GM06990 (cell line): ENCODE measurements around the gene LRRC15.

Source experiments
- DNase-seq: peaks from one replicate; pipeline ENCODE4 v3.0.0-alpha.2; 2011; ENCODE audit not compliant: insufficient read length; ENCODE audit errors: extremely low read depth
- H3K27me3 ChIP-seq: replicated peaks from 2 replicates; pipeline ENCODE4 v1.6.0; 2011; ENCODE audit warnings: low read length; ENCODE audit not compliant: control insufficient read depth, insufficient read depth
- H3K36me3 ChIP-seq: 2 replicates; pipeline ENCODE4 v1.5.1; 2011; ENCODE audit warnings: low read length; ENCODE audit not compliant: control insufficient read depth, insufficient read depth
- H3K4me3 ChIP-seq: replicated peaks from 2 replicates; pipeline ENCODE4 v1.5.1; 2011; ENCODE audit warnings: low read depth, mild to moderate bottlenecking, control low read depth, low read length
- TF ChIP-seq, protein P1 (sequence below): IDR thresholded peaks from 2 replicates; pipeline ENCODE4 v1.5.1; 2011; ENCODE audit warnings: low read length, control low read depth, mild to moderate bottlenecking, inconsistent platforms; ENCODE audit not compliant: insufficient read depth, poor library complexity, severe bottlenecking

Gene LRRC15

DNA sequence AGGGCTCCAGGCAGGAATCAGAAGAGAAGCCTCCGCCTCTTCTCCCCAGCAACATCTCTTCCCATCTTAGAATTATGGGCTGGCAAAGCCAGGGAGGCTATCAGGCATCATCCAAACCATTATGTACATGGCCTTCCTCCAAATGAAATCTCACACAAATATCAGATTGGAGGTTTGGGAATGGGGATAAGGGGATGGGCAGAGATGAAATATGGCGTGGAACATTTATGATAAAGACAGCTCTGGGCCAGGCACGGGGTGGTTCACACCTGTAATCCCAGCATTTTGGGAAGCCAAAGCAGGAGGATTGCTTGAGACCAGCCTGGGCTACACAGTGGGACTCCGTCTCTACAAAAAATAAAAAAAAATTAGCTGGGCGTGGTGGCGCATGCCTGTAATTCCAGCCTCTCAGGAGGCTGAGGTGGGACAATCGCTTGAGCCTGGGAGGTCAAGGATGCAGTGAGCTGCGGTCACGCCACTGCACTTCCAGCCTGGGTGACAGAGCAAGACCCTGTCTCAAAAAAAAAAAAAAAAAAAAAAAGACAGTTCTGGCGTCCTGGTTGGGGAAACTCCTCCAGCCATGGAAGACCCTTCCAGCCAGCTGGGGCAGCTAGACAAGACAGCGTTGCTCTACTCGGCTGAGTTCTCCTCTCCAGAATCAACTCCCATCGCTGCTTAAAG is 55.0 kb downstream of the LRRC15 start:
- no peaks in the 10 kb centered on the region for H3K36me3 ChIP-seq
- H3K4me3 ChIP-seq = no peak overlapping the region
- H3K27me3 ChIP-seq = no peaks in the 10 kb centered on the region
- DNase-seq = no peak
- TF ChIP-seq, protein P1, sequence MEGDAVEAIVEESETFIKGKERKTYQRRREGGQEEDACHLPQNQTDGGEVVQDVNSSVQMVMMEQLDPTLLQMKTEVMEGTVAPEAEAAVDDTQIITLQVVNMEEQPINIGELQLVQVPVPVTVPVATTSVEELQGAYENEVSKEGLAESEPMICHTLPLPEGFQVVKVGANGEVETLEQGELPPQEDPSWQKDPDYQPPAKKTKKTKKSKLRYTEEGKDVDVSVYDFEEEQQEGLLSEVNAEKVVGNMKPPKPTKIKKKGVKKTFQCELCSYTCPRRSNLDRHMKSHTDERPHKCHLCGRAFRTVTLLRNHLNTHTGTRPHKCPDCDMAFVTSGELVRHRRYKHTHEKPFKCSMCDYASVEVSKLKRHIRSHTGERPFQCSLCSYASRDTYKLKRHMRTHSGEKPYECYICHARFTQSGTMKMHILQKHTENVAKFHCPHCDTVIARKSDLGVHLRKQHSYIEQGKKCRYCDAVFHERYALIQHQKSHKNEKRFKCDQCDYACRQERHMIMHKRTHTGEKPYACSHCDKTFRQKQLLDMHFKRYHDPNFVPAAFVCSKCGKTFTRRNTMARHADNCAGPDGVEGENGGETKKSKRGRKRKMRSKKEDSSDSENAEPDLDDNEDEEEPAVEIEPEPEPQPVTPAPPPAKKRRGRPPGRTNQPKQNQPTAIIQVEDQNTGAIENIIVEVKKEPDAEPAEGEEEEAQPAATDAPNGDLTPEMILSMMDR = no peak

DNA sequence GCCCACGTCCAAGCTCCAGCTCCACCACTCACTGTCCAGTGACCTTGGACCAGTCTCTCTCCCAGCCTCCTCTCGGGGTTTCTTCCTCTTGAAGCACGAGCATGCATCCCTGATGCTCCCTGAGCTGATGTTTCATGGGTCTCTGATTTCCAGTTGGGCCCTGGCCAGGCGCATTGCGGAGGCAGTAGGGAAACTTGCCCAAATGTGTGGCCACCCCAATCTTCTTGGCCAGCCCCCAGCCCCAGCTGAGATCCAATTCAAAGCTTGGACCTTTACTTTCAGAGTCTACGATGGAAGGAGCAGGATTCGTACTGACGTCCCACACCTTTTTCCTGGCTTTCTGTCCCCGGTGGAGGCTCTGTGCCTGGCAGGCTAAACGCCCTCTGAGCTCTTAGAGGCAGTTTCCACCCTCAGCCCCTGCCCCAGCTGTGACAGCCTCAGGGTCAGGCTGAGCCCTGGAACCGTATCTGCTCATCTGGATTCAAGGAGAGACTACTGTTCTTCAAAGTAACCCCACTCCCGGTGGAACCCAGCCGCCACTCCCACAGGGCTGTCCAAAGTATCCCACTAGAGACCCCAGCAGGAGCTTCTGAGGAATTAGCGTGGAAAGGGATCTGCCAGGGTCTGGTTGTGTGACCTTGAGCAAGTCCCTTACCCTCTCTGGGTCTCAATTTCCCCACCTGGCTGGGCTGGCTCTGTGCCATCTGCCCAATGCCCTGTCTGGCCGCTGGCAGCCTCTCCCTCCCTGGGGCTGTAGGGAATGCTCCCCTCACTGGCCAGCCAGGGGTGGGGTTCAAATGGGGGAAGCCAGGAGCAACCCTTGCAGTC is 55.8 kb downstream of the LRRC15 start:
- no peak for DNase-seq
- no peaks in the 10 kb centered on the region for H3K27me3 ChIP-seq
- TF ChIP-seq, protein P1 = no peak
- no peaks in the 10 kb centered on the region for H3K36me3 ChIP-seq
- H3K4me3 ChIP-seq = no peak overlapping the region

DNA sequence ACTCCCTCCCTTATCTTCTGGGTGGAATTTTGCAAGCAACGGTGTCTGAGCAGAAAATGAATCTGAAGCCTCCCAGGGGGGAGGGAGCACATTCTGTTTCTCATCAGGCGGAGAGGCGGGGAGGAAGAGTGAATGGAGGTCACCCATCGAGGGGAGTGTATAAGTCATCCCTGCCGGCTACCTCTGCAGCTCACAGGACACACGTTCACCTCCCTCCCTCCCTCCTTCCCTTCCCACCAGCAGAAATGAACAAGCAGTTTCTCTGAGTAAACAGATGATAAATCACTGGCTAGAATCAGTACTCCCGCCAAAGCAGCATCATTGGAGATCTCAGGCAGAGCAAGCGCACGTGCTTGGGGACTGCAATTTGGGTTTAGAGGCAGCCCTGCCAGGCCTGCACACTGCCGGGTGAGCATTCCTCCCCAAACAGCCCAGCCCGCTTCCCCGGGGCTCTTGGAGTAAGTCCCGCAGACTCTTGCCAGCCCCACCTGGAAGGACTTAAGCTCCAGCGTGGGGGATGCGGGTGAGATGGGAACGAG is 56.7 kb downstream of the LRRC15 start:
- no peaks in the 10 kb centered on the region for H3K27me3 ChIP-seq
- H3K36me3 ChIP-seq = no peaks in the 10 kb centered on the region
- no peak overlapping the region for H3K4me3 ChIP-seq
- DNase-seq = no peak
- TF ChIP-seq, protein P1 = no peak

DNA sequence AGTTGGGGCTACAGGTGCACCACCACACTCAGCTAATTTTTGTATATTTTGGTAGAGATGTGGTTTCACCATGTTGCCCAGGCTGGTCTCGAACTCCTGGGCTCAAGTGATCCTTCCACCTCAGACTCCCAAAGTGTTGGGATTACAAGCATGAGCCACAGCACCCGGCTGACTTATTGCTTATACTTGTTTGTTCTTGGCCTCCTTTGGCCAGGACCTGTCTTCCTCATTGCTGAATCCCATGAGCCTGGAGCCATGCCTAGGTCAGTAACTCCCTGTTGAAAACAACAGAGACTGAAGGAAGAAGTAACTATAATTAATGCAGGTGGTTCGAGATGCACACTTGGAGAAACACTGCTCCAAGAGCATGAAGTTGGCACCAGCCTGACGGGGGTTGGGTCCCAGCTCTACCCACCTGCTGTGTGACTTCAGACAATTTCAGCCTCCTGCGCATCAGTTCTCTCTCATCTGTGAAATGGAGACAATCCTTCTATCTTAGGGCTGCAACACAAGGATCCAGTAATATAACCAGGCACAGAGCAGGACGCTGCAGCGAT is 57.3 kb downstream of the LRRC15 start:
- H3K4me3 ChIP-seq = no peak overlapping the region
- TF ChIP-seq, protein P1 = no peak
- no peak for DNase-seq
- H3K36me3 ChIP-seq = no peaks in the 10 kb centered on the region
- H3K27me3 ChIP-seq = no peaks in the 10 kb centered on the region

DNA sequence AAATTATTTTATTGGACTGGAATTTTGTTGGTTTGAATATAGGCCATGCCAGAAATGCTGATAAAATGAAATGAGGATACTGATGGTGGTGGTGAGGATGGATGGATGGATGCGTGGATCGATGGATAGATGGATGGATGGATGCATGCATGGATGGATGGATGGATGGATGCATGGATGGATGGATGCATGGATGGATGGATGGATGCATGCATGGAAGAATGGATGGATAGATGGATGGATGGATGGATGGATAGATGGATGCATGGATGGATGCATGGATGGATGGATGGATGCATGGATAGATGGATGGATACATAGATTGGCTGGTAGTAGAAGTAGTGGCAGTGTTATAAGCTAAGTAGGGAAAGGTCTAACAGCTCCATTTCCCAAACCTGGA is 58.5 kb downstream of the LRRC15 start:
- DNase-seq = no peak
- TF ChIP-seq, protein P1 = no peak
- Histone ChIP-seq H3K4me3 (no peak overlapping the region), H3K27me3 (no peaks in the 10 kb centered on the region), H3K36me3 (no peaks in the 10 kb centered on the region)
